Measurements from ENCODE around the gene ABL1.

DNA sequence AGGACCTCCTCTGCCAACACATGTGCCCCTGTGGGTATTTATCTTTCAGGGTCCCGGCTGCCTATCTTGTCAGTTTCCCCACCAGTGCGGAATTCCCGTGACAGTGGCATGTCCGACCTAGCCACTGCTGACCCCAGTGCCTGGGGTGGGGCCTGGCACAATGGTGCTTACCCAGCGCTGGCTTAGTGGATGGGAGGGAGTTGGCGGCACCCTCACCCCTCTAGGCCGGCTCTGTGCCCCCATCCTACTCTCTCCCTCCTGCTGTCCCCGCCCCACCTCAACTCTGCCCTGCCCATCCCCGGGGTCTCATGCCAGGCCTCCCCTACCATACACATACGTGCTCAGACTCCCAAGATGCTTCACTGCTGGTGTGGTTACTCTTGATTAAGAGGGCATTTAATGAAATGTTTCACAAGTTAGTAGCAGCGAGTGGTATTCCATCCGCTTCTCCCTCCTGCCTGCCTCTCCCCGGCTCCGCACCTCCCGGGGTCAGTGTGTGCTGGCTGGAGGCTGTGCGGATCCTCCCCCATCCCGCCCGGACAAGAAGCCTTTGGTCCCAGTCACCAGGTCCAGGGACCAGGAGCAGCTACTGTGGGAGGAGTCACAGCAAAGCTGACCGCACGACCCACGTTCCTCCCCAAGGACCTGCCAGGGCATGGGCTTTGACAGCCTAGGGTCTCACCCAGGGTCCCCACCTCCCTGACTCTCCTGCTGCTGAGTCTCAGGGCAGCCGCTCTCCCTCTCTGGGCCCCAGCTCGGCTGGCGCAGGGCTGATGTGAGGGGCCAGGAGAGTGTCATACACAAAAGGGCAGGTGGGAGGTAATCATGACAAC is 71.1 kb downstream of the ABL1 start:
- TF ChIP-seq, protein P1, sequence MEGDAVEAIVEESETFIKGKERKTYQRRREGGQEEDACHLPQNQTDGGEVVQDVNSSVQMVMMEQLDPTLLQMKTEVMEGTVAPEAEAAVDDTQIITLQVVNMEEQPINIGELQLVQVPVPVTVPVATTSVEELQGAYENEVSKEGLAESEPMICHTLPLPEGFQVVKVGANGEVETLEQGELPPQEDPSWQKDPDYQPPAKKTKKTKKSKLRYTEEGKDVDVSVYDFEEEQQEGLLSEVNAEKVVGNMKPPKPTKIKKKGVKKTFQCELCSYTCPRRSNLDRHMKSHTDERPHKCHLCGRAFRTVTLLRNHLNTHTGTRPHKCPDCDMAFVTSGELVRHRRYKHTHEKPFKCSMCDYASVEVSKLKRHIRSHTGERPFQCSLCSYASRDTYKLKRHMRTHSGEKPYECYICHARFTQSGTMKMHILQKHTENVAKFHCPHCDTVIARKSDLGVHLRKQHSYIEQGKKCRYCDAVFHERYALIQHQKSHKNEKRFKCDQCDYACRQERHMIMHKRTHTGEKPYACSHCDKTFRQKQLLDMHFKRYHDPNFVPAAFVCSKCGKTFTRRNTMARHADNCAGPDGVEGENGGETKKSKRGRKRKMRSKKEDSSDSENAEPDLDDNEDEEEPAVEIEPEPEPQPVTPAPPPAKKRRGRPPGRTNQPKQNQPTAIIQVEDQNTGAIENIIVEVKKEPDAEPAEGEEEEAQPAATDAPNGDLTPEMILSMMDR (tag by site-specific recombination; IDR thresholded peaks at IDR 0.05): no peak
- TF ChIP-seq ZFP41 (tag by site-specific recombination; IDR thresholded peaks at IDR 0.05; ENCODE audit: borderline replicate concordance) (no peak), ZNF791 (tag by site-specific recombination; IDR thresholded peaks at IDR 0.05) (no peak), ZNF501 (tag by site-specific recombination; IDR thresholded peaks at IDR 0.05) (no peak), ZNF600 (tag by site-specific recombination; IDR thresholded peaks at IDR 0.05) (no peak)

Measured in HEK293 (cell line).